OCI-LY3 (cell line): ENCODE results near the gene OR51B6.

Experiments used
- EZH2phosphoT487 ChIP-seq: fragments of 200-600 bp; shearing (Covaris generic); IDR thresholded peaks from 2 replicates; pipeline ENCODE4 v1.6.1; 2018; ENCODE audit warnings: antibody characterized with exemption, mixed run types, low read depth
- TF ChIP-seq, protein P1 (sequence below): fragments of 200-600, 300-600 bp; sonication (generic); IDR thresholded peaks from 2 replicates; pipeline ENCODE4 v1.5.1; 2014; ENCODE audit warnings: antibody characterized with exemption, low read length, low read depth

DNA sequence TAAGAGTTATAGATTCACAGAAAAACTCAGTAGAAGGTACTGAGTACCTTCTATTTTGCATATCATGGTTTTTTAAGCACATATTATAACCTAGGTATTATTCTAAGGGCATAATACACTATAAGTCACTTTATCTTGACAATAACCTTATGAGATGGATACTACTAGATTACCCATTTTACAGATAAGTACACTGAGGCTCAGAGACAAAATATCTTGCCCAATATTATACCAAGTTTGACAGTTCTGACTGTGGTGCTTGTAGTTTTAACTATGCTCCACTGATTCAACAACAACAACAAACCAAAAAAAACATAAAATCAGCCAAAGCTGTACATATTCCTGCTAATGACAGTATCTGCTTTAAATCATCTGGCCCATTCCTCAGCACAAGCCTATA, 42.8 kb downstream of the OR51B6 start:
- TF ChIP-seq, protein P1, sequence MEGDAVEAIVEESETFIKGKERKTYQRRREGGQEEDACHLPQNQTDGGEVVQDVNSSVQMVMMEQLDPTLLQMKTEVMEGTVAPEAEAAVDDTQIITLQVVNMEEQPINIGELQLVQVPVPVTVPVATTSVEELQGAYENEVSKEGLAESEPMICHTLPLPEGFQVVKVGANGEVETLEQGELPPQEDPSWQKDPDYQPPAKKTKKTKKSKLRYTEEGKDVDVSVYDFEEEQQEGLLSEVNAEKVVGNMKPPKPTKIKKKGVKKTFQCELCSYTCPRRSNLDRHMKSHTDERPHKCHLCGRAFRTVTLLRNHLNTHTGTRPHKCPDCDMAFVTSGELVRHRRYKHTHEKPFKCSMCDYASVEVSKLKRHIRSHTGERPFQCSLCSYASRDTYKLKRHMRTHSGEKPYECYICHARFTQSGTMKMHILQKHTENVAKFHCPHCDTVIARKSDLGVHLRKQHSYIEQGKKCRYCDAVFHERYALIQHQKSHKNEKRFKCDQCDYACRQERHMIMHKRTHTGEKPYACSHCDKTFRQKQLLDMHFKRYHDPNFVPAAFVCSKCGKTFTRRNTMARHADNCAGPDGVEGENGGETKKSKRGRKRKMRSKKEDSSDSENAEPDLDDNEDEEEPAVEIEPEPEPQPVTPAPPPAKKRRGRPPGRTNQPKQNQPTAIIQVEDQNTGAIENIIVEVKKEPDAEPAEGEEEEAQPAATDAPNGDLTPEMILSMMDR, result no peak
- no peak for TF ChIP-seq EZH2phosphoT487
